Measurements from ENCODE around the gene RUNX3. TPM values are rescaled to one million over a fixed set of nuclear protein-coding genes. Genes with fewer than 3 reads are reported as not detected.

Gene RUNX3
- total RNA-seq, 1 donor from 2014 or later = 153 TPM

DNA sequence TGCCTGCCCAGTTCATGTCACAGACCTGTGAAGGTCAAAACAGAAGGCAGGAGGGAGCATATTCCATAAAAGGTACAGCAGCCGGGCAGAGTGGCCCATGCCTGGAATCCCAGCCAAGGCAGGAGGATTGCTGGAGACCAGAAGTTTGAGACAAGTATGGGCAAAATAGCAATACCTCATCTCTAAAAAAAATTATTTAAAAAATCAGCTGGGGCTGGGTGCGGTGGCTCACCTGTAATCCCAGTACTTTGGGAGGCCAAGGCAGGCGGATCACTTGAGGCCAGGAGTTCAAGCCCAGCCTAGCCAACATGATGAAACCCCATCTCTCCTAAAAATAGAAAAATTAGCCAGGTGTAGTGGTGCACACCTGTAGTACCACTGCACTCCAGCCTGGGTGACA, 64.5 kb downstream of the RUNX3 start:
- TF ChIP-seq, protein P1, sequence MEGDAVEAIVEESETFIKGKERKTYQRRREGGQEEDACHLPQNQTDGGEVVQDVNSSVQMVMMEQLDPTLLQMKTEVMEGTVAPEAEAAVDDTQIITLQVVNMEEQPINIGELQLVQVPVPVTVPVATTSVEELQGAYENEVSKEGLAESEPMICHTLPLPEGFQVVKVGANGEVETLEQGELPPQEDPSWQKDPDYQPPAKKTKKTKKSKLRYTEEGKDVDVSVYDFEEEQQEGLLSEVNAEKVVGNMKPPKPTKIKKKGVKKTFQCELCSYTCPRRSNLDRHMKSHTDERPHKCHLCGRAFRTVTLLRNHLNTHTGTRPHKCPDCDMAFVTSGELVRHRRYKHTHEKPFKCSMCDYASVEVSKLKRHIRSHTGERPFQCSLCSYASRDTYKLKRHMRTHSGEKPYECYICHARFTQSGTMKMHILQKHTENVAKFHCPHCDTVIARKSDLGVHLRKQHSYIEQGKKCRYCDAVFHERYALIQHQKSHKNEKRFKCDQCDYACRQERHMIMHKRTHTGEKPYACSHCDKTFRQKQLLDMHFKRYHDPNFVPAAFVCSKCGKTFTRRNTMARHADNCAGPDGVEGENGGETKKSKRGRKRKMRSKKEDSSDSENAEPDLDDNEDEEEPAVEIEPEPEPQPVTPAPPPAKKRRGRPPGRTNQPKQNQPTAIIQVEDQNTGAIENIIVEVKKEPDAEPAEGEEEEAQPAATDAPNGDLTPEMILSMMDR (IDR thresholded peaks at IDR 0.05) = no peak
- no peaks in the 10 kb centered on the region for H3K9me3 Mint-ChIP-seq
- H3K27me3 Mint-ChIP-seq = peaks cover 31% of the 10 kb centered on the region
- no peak for ATAC-seq (ENCODE audit: low read depth)
- H3K27ac Mint-ChIP-seq = no peak overlapping the region
- POLR2A ChIA-PET = no interaction called here
- CTCF ChIA-PET = no interaction called here
- DNase-seq = no peak
- H3K4me3 Mint-ChIP-seq = no peak overlapping the region
- H3K36me3 Mint-ChIP-seq (ENCODE audit: low read depth) = no peaks in the 10 kb centered on the region
- intact Hi-C loops (cut with micrococcal nuclease) = no loop called here
- H3K4me1 Mint-ChIP-seq = peaks cover 10% of the 10 kb centered on the region

DNA sequence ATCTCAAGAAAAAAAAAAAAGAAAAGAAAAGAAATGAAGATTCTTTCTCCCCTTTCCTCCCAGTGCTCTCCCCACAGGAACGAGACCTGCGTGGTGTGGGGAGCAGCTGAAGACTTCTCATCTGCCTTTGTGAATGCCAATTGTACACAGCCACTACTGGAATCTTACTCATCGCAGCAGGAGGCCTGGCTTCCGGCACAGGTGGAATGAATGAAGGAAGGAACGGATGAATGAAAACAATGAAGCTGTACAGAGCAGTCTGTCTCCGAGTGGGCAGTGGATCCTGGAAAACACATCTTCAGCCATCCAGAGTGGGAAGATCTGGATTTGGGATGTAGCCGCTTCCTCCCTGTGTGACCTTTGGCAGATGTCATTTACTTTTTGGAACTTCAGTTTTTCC, 64.9 kb downstream of the RUNX3 start:
- no peaks in the 10 kb centered on the region for H3K9me3 Mint-ChIP-seq
- TF ChIP-seq, protein P1 (IDR thresholded peaks at IDR 0.05) = no peak
- no peak for ATAC-seq (ENCODE audit: low read depth)
- H3K36me3 Mint-ChIP-seq (ENCODE audit: low read depth) = no peaks in the 10 kb centered on the region
- peaks cover 7% of the 10 kb centered on the region for H3K4me1 Mint-ChIP-seq
- CTCF ChIA-PET = no interaction called here
- POLR2A ChIA-PET = no interaction called here
- no peak overlapping the region for H3K4me3 Mint-ChIP-seq
- peaks cover 31% of the 10 kb centered on the region for H3K27me3 Mint-ChIP-seq
- intact Hi-C loops (cut with micrococcal nuclease) = no loop called here
- DNase-seq = no peak
- no peak overlapping the region for H3K27ac Mint-ChIP-seq

DNA sequence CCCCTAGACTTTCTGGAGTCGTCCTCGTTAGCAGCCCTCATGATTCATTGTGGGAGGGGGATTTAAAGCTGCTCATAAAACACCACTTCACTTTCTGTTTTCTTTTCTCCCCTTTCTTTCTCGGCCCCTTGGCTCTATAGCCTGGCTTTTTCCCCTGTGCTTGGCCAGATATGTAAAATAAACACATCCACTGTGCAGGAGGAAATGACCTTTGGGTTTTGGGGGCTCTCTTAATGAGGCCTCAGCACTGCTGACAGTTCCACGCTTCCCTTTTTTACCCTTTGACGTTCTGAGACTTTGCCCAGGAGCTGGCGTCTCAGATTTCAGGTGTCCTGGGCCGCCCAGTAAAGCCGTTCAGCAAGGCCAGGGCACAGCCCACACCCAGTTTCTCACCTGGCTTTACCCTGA, 65.7 kb downstream of the RUNX3 start:
- H3K9me3 Mint-ChIP-seq = no peaks in the 10 kb centered on the region
- ChIA-PET CTCF (no interaction called here), POLR2A (no interaction called here)
- peaks cover 27% of the 10 kb centered on the region for H3K27me3 Mint-ChIP-seq
- ATAC-seq (ENCODE audit: low read depth) (no peak), DNase-seq (no peak)
- H3K4me3 Mint-ChIP-seq = no peak overlapping the region
- TF ChIP-seq, protein P1 (IDR thresholded peaks at IDR 0.05) = no peak
- intact Hi-C loops (cut with micrococcal nuclease) = no loop called here
- H3K36me3 Mint-ChIP-seq (ENCODE audit: low read depth) = no peaks in the 10 kb centered on the region
- H3K27ac Mint-ChIP-seq = no peak overlapping the region
- peaks cover 7% of the 10 kb centered on the region for H3K4me1 Mint-ChIP-seq

DNA sequence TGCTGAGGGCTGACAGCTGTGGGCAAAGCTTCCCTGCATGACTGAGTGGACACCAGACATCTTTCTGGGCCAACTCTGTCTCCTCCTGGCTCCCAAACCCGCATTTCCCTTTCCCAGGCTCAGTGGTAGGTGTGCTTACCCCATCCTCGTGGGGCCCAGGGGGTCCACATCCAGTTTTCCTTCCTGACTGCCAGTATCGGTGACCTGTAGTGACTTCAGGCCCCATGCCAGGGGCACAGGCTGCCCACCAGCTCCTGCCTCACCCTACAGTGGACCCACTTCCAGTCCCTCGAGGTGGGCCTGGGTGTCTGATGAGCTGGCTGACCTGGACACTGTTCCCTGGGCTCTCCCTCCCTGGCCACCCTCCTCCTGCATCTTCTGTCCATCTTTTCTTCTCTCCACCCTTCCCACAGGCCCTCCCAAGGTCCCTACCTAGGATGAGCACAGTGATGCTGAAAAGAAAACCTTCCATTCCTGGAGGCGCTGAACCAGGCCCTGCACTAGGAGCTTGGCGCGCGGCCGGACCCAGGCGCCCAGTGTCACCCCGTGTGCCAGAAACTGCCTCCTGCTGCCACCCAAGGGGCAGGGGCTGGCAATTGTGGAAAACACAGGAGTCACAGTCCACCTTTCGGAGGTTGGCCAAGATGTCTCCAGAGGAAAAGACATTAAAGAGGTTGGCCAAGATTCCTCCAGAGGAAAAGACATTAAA, 67.1 kb downstream of the RUNX3 start:
- no peak for ATAC-seq (ENCODE audit: low read depth)
- POLR2A ChIA-PET = no interaction called here
- CTCF ChIA-PET = no interaction called here
- Mint-ChIP-seq H3K27me3 (peaks cover 20% of the 10 kb centered on the region), H3K36me3 (ENCODE audit: low read depth) (no peaks in the 10 kb centered on the region), H3K4me3 (no peak overlapping the region), H3K27ac (no peak overlapping the region), H3K4me1 (peaks cover 7% of the 10 kb centered on the region), H3K9me3 (no peaks in the 10 kb centered on the region)
- intact Hi-C loops (cut with micrococcal nuclease) = no loop called here
- TF ChIP-seq, protein P1 (IDR thresholded peaks at IDR 0.05) = no peak
- no peak for DNase-seq

DNA sequence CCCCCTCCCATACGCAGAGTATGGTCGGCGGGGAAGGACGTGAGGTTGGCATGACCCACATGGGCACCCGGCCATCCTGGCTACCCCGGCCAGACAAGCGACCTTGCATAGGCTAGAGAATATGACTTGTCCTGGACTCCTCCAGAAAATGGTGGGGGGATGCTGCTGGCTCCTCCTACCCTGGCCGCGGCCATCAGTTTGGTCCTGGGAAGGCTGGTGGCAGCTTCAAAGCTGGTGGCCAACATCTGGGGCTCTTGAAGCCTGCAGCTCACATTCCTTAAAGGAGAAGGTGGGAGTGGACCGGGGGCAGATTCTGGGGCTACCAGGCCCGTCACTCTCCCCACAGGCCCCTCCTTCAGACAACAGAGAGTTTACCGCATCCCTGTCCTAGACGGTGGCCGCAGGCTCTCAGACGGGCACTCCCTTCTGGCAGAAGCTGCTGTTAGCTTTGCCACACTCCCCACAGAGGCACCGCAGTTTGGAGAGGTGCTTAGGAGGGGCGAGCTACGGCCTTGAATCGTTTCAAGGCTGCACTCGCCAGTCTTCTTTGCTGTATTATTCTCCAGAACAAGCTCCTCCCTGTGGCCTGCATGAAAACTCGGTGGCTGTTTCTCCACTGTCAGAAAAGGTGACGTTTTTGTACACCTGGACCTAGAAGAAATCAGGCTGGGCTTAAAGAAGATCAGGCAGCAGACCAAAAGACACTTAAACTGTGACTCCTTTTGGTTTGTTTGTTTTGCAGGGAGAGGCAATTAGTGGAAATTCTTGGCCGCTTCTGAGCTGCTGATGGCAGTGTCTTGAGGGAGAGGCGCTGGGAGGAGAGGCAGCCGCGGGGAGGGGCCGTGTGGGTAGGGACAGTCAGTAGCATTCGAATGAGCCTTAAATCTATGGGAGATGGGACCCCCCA, 68.0 kb downstream of the RUNX3 start:
- no peaks in the 10 kb centered on the region for H3K9me3 Mint-ChIP-seq
- ChIA-PET CTCF (no interaction called here), POLR2A (no interaction called here)
- intact Hi-C loops (cut with micrococcal nuclease) = no loop called here
- peaks cover 15% of the 10 kb centered on the region for H3K27me3 Mint-ChIP-seq
- no peaks in the 10 kb centered on the region for H3K36me3 Mint-ChIP-seq (ENCODE audit: low read depth)
- TF ChIP-seq, protein P1 (IDR thresholded peaks at IDR 0.05) = no peak
- no peak for ATAC-seq (ENCODE audit: low read depth)
- H3K4me3 Mint-ChIP-seq = no peak overlapping the region
- H3K27ac Mint-ChIP-seq = no peak overlapping the region
- no peak for DNase-seq
- H3K4me1 Mint-ChIP-seq = peaks cover 7% of the 10 kb centered on the region

Measured in activated B cell treated with CpG ODN at 0.5 μM for 24 hours (primary cell).